GM19239 (cell line): Measurements from ENCODE around the gene PSTPIP2.
"Not testable (repeated sequence)": the region's sequence is repeated elsewhere in the genome, so short reads cannot be mapped to it uniquely, and the experiment has no call there.

ENCODE experiments used
- DNase-seq: peaks from one replicate; pipeline ENCODE4 v3.0.0; 2011; ENCODE audit warnings: low spot score; ENCODE audit not compliant: insufficient read length
- FAIRE-seq: peaks from 2 replicates; lab custom pipeline; 2011; peaks lifted over from hg19 to GRCh38; lab: Jason Lieb, UNC

The PSTPIP2 gene, protein sequence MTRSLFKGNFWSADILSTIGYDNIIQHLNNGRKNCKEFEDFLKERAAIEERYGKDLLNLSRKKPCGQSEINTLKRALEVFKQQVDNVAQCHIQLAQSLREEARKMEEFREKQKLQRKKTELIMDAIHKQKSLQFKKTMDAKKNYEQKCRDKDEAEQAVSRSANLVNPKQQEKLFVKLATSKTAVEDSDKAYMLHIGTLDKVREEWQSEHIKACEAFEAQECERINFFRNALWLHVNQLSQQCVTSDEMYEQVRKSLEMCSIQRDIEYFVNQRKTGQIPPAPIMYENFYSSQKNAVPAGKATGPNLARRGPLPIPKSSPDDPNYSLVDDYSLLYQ

DNA sequence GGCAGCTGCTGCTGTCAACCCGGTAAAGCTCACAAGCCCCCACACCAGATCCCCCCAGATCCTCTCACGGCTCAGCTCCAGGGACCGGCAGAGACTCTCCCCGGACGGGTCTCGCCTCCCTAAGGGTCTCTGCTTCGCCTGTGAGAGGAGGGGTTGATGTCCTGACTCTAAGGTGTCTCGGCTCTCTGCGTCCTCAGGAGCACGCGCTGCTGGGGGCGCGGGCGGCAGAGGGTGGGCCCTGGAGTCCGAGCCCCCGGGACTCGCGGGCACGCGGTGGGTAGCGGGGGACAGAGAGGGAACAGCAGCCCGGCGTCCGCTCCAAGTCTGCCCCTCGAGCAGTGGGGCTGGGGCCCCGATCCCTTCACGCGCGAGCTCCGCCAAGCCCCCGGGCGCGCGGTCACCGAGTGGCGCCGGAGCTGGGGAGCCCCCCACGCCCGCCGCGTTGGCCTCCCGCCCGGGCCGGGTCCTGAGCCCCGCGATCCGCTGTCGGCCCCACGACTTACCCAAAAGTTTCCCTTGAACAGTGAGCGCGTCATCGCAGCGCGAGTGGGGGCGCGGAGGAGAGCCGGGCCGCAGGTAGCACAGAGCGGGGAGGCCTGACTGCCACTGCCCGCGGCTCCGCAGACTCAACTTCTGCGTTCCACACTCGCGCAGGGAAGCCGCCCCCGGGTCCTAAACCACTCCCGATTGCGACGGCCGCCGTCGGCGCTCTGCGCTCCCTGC, at the start of gene PSTPIP2:
Gene PSTPIP2 (minus strand): TSS at position 608 of the 723 bp plus-strand sequence. CDS start 72 bp downstream, at position 536.
- peak; percentile 51 for DNase-seq
- FAIRE-seq: no peak

DNA sequence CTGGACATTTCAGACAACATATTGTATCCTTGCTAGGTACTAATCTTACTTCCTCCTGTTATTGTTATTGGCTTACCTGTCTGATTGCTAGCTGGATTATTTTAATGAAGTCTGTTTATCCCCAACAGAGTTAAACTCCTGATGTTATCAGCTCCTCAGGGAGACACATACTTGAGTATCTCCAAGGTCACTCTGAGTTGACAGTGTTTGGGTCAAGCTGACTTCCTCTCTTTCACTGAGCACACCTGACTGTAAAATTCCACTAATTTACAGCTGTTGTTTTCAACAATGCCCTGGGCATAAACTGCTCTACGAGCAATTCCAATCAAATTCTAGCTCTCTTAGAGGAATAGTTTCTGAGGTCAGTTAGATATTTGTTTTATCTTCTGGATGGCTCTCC, 41.7 kb upstream of the PSTPIP2 start:
- DNase-seq (no peak), FAIRE-seq (no peak)

- DNase-seq (no peak), FAIRE-seq (no peak)
Observed at GRCh38 chr18:46110406-46110805, 38.3 kb upstream of the PSTPIP2 start.

DNA sequence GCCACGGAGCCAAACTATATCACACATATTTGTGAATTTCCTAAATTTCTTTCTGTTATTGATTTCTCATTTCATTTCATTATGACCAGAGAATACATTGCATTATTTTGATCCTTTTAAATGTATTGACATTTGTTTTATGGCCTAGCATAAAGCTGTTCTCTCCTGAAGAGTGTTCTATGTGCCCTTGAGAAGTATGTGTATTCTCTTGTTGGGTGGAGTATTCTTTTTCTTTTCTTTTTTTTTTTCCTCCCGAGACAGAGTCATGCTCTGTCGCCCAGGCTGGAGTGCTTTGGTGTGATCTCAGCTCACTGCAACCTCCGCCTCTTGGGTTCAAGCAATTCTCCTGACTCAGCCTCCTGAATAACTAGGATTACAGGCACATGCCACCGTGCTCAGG, 37.3 kb upstream of the PSTPIP2 start:
- DNase-seq (no peak), FAIRE-seq (no peak)

GRCh38 chr18:46104128-46104911, 32.3 kb upstream of the PSTPIP2 start, which contains the start of gene HAUS1:
Gene HAUS1, plus strand, starts transcription at chr18:46104385. Its CDS starts 27 bp downstream, at chr18:46104412.
- DNase-seq (peak; percentile 67), FAIRE-seq (peak; percentile 90)

DNA sequence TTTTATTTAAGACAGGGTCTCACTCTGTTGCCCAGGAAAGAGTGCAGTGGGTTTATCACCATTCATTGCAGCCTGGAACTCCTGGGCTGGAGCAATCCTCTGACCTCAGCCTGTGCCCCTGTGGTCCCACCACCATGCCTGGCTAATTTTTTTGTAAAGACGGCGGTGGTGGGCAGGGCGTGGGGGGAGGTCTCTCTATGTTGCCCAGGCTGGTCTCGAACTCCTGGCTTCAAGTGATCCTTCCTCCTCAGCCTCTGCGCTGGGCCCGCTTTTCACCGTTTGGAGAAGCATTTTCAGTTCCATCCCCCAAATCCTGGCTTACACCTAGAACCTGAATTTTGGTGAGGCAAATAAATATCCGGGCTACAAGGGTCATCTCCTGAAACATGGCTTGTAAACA, 27.4 kb upstream of the PSTPIP2 start:
- no peak for FAIRE-seq
- no peak for DNase-seq

- DNase-seq: no peak
- no peak for FAIRE-seq
Observed at GRCh38 chr18:46098616-46098933, 26.5 kb upstream of the PSTPIP2 start.

GRCh38 chr18:46097801-46098615, 25.9 kb upstream of the PSTPIP2 start, which contains the start of gene ATP5F1A:
Gene ATP5F1A, minus strand, starts transcription at chr18:46098296. Its CDS starts 65 bp downstream, at chr18:46098231.
- peak; percentile 73 for FAIRE-seq
- peak; percentile 65 for DNase-seq

DNA sequence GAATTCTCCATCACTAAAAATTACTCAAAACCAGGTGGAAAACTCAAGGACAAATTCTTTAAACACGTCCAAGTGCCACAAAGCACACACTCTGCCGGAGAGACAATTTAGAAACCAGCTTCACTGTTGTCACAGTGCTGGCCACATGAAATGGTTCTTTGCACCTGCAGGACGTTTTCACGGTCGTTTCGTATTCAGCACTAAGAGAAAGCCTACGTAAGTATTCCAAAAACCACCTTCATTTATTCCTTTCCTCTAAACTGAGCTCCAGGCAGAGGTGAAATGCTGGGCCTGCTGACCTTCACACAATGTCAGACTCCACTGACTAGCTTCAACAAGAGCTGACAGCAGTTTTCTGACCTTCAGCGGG, 25.4 kb upstream of the PSTPIP2 start:
- FAIRE-seq (peak; percentile 39), DNase-seq (no peak)

DNA sequence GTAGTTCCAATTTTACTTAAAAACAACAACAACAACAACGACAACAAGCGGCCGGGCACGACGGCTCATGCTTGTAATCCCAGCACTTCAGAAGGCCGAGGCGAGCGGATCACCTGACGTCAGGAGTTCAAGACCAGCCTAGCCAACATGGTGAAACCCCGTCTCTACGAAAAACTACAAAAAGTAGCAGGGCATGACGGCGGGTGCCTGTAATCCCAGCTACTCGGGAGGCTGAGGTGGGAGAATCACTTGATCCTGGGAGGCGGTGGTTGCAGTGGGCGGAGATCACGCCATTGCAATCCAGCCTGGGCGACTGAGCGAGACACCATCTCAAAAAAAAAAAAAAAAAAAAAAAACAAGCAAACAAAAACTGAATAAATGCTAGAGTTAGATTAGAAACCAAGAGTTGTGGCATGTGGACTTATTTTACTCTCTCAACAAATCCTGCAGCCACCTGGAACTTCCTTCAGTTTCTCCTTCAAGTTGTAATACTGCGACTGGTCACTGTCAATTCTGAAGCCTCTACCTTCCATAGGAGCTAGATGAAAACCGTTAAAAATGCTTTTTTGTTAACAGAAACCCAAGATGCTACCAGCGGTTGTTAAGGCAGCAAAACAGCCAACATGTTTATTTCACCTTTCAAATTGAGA, 24.7 kb upstream of the PSTPIP2 start:
- FAIRE-seq (no peak), DNase-seq (no peak)

- FAIRE-seq: no peak
Observed at GRCh38 chr18:46095532-46095931, 23.5 kb upstream of the PSTPIP2 start.

GRCh38 chr18:46088501-46088900, 16.4 kb upstream of the PSTPIP2 start:
- FAIRE-seq, DNase-seq: not testable (repeated sequence)

More at GRCh38 chr18:46095532-46095931, 23.5 kb upstream of the PSTPIP2 start:
- no peak for DNase-seq

DNA sequence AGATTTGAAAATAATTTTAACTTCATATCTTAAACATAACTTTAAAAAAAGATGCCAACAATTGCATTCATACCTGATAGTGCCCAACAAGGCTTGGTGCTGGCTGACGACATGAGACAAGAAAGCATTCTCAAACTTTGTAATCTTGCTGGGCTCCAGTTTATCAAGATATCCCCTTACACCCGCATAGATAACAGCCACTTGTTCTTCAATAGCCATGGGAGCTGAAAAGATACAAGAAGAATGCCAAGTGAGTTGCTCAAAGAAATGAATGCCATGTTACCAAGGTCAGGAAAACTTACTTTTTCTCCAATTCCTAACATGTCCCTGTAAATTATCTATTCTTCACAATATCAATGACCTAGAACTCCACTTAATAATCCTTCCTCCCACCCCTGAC, 12.4 kb upstream of the PSTPIP2 start:
- FAIRE-seq (no peak), DNase-seq (no peak)

GRCh38 chr18:46080156-46080555, 8.1 kb upstream of the PSTPIP2 start:
- DNase-seq (no peak), FAIRE-seq (no peak)

- DNase-seq: no peak
- no peak for FAIRE-seq
Observed at GRCh38 chr18:46079336-46079735, 7.3 kb upstream of the PSTPIP2 start.

DNA sequence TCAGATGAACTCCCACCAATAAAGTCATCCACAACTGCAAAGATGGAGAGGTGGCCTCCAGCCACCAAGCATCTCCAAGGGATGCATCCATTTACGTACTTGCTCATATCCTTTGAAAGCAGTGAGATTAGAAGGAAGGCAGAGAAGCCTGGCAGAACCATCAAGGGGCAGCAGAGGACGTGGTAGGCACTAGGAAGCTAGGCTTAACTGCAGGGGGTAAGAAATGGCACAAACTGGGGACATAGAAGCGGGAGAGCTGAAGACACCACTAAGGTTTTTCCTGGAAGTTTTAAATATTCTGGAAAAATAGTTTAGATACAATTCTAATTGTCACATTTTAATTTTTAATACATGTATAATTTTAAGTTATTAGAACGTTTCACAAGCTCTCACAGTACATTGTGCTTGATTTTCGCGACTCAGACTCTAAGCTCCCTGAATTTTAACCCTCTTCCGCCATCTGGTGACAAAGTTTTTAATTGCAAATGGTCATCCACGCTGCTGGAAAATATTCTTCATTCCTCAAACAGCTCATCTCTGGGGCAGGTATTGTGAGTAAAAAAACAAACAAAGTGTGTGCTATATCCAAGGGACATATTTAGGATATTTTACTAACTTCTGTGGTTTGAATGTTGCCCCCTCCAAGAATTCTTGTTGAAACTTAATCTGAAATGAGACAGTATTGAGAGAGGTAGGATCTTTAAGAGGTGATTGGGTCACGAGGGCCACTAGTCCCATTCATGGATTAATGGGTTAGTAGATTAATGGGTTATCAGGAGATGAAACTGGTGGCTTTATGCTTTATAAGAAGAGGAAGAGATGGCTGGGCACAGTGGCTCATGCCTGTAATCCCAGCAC, 1.6 kb upstream of the PSTPIP2 start:
- FAIRE-seq: peak; percentile 98

GRCh38 chr18:46072959-46073358, 899 bp upstream of the PSTPIP2 start:
- no peak for DNase-seq
- no peak for FAIRE-seq

More for the DNA sequence above, 1.6 kb upstream of the PSTPIP2 start:
- no peak for DNase-seq

DNA sequence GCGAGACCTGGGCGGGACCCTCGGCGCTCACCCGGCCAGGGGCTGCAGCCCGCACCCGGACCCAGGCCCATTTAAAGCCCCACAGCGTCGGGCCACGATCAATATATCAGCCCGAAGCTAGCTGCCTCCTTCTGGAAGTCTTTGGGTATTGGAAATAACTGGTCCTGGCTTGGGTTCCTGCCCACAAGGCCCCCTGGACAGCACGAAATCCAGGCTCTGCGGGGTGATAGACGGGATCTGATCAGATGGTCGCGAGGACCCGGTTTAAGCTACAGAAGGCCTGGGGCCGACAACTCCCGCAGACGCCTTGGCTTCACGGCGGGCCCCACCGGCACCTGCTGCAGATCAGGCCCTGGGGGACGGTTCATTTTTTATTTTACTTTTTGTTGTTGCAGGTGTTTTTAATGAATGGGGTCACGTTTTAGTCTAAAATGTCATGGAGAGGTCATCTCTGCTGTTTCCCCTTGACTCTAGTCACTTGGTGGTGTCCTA, 362 bp upstream of the PSTPIP2 start:
- FAIRE-seq: no peak
- DNase-seq: no peak
